PFSK-1 (cell line): ENCODE data around the gene HEMGN.

ENCODE experiments used
- FOXP2 ChIP-seq: optimal IDR thresholded peaks from 2 replicates; pipeline ENCODE3; 2011; ENCODE audit warnings: borderline replicate concordance, control low read depth, inconsistent platforms; ENCODE audit not compliant: insufficient read depth; ENCODE audit errors: extremely low read length, extremely low read depth
- POLR2AphosphoS5 ChIP-seq: IDR thresholded peaks from 2 replicates; pipeline ENCODE4 v1.6.1; 2012; ENCODE audit warnings: low read depth, mild to moderate bottlenecking, control low read depth, low read length, moderate library complexity
- REST ChIP-seq, 2 experiments: IDR thresholded peaks; 2 replicates each; pipeline versions ENCODE4 v1.6.1 to v1.8.0; 2011 to 2012; ENCODE audit warnings: low read depth in 2 of 2, low read length in 2 of 2, control low read depth in 1 of 2, inconsistent platforms in 1 of 2, mild to moderate bottlenecking in 1 of 2, moderate library complexity in 1 of 2; ENCODE audit not compliant: insufficient read depth in 1 of 2
- SIN3A ChIP-seq: IDR thresholded peaks from 2 replicates; pipeline ENCODE4 v1.6.1; 2012; ENCODE audit warnings: mild to moderate bottlenecking, low read length, moderate library complexity, borderline replicate concordance; ENCODE audit not compliant: insufficient read depth
- TAF1 ChIP-seq: IDR thresholded peaks from 2 replicates; pipeline ENCODE4 v1.6.1; 2012; ENCODE audit warnings: low read length, control low read depth, borderline replicate concordance; ENCODE audit not compliant: insufficient read depth

The HEMGN gene

GRCh38 chr9:97980479-97980803 lies 42.5 kb upstream of the HEMGN start:
- TF ChIP-seq FOXP2 (no peak), REST (IDR thresholded peaks at IDR 0.05; ENCODE audit: insufficient read depth in 1 of 2, low read depth in 2 of 2, low read length in 2 of 2) (no peak), POLR2AphosphoS5 (no peak), SIN3A (no peak), TAF1 (no peak)

- TF ChIP-seq REST (IDR thresholded peaks at IDR 0.05; ENCODE audit: insufficient read depth in 1 of 2, low read depth in 2 of 2, low read length in 2 of 2) = no peak
- no peak for TF ChIP-seq TAF1
- TF ChIP-seq POLR2AphosphoS5 = no peak
- no peak for TF ChIP-seq FOXP2
- TF ChIP-seq SIN3A = no peak
These were observed 42.0 kb upstream of the HEMGN start for GRCh38 chr9:97979788-97980478.

GRCh38 chr9:97978371-97979130 lies 40.6 kb upstream of the HEMGN start:
- no peak for TF ChIP-seq TAF1

GRCh38 chr9:97975376-97975775 lies 37.4 kb upstream of the HEMGN start:
- TF ChIP-seq FOXP2 = no peak
- no peak for TF ChIP-seq POLR2AphosphoS5
- TF ChIP-seq SIN3A = no peak
- no peak for TF ChIP-seq REST (IDR thresholded peaks at IDR 0.05; ENCODE audit: insufficient read depth in 1 of 2, low read depth in 2 of 2, low read length in 2 of 2)
- no peak for TF ChIP-seq TAF1

- TF ChIP-seq TAF1 (no peak), REST (IDR thresholded peaks at IDR 0.05; ENCODE audit: insufficient read depth in 1 of 2, low read depth in 2 of 2, low read length in 2 of 2) (no peak), FOXP2 (no peak), POLR2AphosphoS5 (no peak), SIN3A (no peak)
These were observed 34.8 kb upstream of the HEMGN start for GRCh38 chr9:97972753-97973152.
